HepG2 (cell line): ENCODE data around the gene CDC34. TPM values are rescaled to one million over a fixed set of nuclear protein-coding genes. Genes with fewer than 3 reads are reported as not detected.

Experiments used
- CREM ChIP-seq, 2 experiments: sonication (generic) in 1 of 2; formaldehyde crosslinking in 1 of 2; IDR thresholded peaks; 2 replicates each; pipeline versions ENCODE4 v1.4.0 to v1.6.1; 2016 to 2020; ENCODE audit warnings: antibody characterized with exemption in 1 of 2, mild to moderate bottlenecking in 1 of 2, missing genetic modification reagents in 1 of 2
- FOXA3 ChIP-seq: IDR thresholded peaks from 2 replicates; pipeline ENCODE4 v1.6.1; 2016; ENCODE audit warnings: missing genetic modification reagents, missing compliant biosample characterization
- GATAD2A ChIP-seq: IDR thresholded peaks from 2 replicates; pipeline ENCODE4 v1.6.1; 2016
- HINFP ChIP-seq: sonication (generic); formaldehyde crosslinking; IDR thresholded peaks from 2 replicates; pipeline ENCODE4 v1.4.0; 2020; ENCODE audit warnings: low read depth, mild to moderate bottlenecking, missing genetic modification reagents
- IKZF4 ChIP-seq: sonication (generic); formaldehyde crosslinking; IDR thresholded peaks from 2 replicates; pipeline ENCODE4 v1.5.1; 2020; ENCODE audit warnings: borderline replicate concordance, mild to moderate bottlenecking, low read depth, missing genetic modification reagents; ENCODE audit errors: not compliant biosample characterization
- KDM3A ChIP-seq: IDR thresholded peaks from 2 replicates; pipeline ENCODE4 v1.6.1; 2018; ENCODE audit warnings: low read depth, missing compliant biosample characterization
- MYC ChIP-seq: sonication (generic); formaldehyde crosslinking; IDR thresholded peaks from 2 replicates; pipeline ENCODE4 v1.9.0; 2021; ENCODE audit warnings: missing genetic modification reagents, borderline replicate concordance
- NR2F2 ChIP-seq: IDR thresholded peaks from 2 replicates; pipeline ENCODE4 v1.6.1; 2012; ENCODE audit warnings: low read depth, inconsistent platforms, borderline replicate concordance
- SAP130 ChIP-seq: IDR thresholded peaks from 2 replicates; pipeline ENCODE4 v1.6.1; 2016; ENCODE audit warnings: low read depth
- TAF15 ChIP-seq: fragments of 200-400 bp; formaldehyde crosslinking; IDR thresholded peaks from one replicate; pipeline ENCODE4 v1.6.1; 2018; ENCODE audit warnings: mild to moderate bottlenecking, low read depth, low read length; ENCODE audit not compliant: poor library complexity, severe bottlenecking
- TCF7L2 ChIP-seq: IDR thresholded peaks from 2 replicates; pipeline ENCODE4 v1.6.1; 2011; ENCODE audit warnings: mild to moderate bottlenecking, low read depth, low read length, moderate library complexity
- ZBTB26 ChIP-seq: IDR thresholded peaks from 2 replicates; pipeline ENCODE4 v1.6.1; 2016; ENCODE audit warnings: missing compliant biosample characterization, missing genetic modification reagents, borderline replicate concordance
- ZFP82 ChIP-seq: sonication (generic); formaldehyde crosslinking; IDR thresholded peaks from 2 replicates; pipeline ENCODE4 v1.5.1; 2020; ENCODE audit warnings: mild to moderate bottlenecking, missing genetic modification reagents, borderline replicate concordance
- ZNF180 ChIP-seq: sonication (generic); formaldehyde crosslinking; IDR thresholded peaks from 2 replicates; pipeline ENCODE4 v1.4.0; 2020; ENCODE audit warnings: low read depth, missing genetic modification reagents, borderline replicate concordance
- ZNF253 ChIP-seq: sonication (generic); formaldehyde crosslinking; IDR thresholded peaks from 2 replicates; pipeline ENCODE4 v1.8.0; 2022; ENCODE audit warnings: mild to moderate bottlenecking, missing genetic modification reagents, borderline replicate concordance
- ZNF333 ChIP-seq: sonication (generic); formaldehyde crosslinking; IDR thresholded peaks from 2 replicates; pipeline ENCODE4 v1.4.0; 2020; ENCODE audit warnings: mild to moderate bottlenecking, missing genetic modification reagents, borderline replicate concordance
- ZNF460 ChIP-seq: sonication (generic); formaldehyde crosslinking; IDR thresholded peaks from 2 replicates; pipeline ENCODE4 v1.5.1; 2020; ENCODE audit warnings: missing genetic modification reagents, mild to moderate bottlenecking, borderline replicate concordance
- ZNF709 ChIP-seq: sonication (generic); formaldehyde crosslinking; IDR thresholded peaks from 2 replicates; pipeline ENCODE4 v1.5.0; 2020; ENCODE audit warnings: mild to moderate bottlenecking, missing genetic modification reagents
- polyA plus RNA-seq, 8 experiments: library from polyadenylated mRNA; depleted of rRNA in 3 of 8; stranded (reverse) in 7 of 8; unstranded in 1 of 8; fragments of >200 nt; fragmentation: Illumina TruSeq in 4 of 8; extraction: Trizol in 4 of 8; gene quantifications; 2 replicates each; pipeline versions ENCODE4 v1.2.1 to v1.2.3, GENCODE V29; 2011 to 2016; ENCODE audit warnings: low read depth in 4 of 8, missing spikeins in 1 of 8, mixed read lengths in 1 of 8; ENCODE audit not compliant: insufficient read depth in 1 of 8
- total RNA-seq, 5 experiments: library from RNA; depleted of rRNA; stranded (reverse); fragments of >200 nt; fragmentation: Illumina TruSeq; extraction: Trizol; gene quantifications; 2 replicates each; pipeline ENCODE4 v1.2.3, GENCODE V29; 2016; ENCODE audit warnings: low read depth in 1 of 5
- TF ChIP-seq, protein P1 (sequence below): IDR thresholded peaks from 2 replicates; pipeline ENCODE4 v1.6.1; 2016; ENCODE audit warnings: mild to moderate bottlenecking, missing biosample characterization, missing genetic modification reagents
- TF ChIP-seq, protein P2 (sequence below): sonication (generic); formaldehyde crosslinking; IDR thresholded peaks from 2 replicates; pipeline ENCODE4 v1.4.0; 2020; ENCODE audit warnings: missing genetic modification reagents

CDC34 gene
- total and polyA plus RNA-seq, 2 of the 13 experiments (the other 11 are each of a cell fraction or from before 2014, with no cell fraction given), result 138 to 150 TPM

- TF ChIP-seq HINFP (CRISPR knock-in tag) (no peak), ZNF333 (CRISPR knock-in tag) (no peak), ZNF460 (peak; percentile 100), NR2F2 (no peak), TCF7L2 (no peak), ZNF180 (CRISPR knock-in tag) (no peak), KDM3A (CRISPR knock-in tag) (0 out of 2 replicates have a peak, but pooled peaks have one; percentile 53), ZFP82 (no peak), FOXA3 (CRISPR knock-in tag) (0 out of 2 replicates have a peak, but pooled peaks have one; percentile 13), TAF15 (no peak), ZNF709 (CRISPR knock-in tag) (no peak), IKZF4 (no peak), ZBTB26 (CRISPR knock-in tag) (no peak), CREM (IDR thresholded peaks at IDR 0.05) (no peak), CREM (CRISPR knock-in tag; IDR thresholded peaks at IDR 0.05) (no peak), ZNF253 (CRISPR knock-in tag) (no peak), MYC (no peak), SAP130 (CRISPR knock-in tag) (peak; percentile 44), GATAD2A (CRISPR knock-in tag) (0 out of 2 replicates have a peak, but pooled peaks have one; percentile 15)
- TF ChIP-seq, protein P1, sequence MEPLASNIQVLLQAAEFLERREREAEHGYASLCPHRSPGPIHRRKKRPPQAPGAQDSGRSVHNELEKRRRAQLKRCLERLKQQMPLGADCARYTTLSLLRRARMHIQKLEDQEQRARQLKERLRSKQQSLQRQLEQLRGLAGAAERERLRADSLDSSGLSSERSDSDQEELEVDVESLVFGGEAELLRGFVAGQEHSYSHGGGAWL, result 0 out of 2 replicates have a peak, but pooled peaks have one; percentile 38
- TF ChIP-seq, protein P2, sequence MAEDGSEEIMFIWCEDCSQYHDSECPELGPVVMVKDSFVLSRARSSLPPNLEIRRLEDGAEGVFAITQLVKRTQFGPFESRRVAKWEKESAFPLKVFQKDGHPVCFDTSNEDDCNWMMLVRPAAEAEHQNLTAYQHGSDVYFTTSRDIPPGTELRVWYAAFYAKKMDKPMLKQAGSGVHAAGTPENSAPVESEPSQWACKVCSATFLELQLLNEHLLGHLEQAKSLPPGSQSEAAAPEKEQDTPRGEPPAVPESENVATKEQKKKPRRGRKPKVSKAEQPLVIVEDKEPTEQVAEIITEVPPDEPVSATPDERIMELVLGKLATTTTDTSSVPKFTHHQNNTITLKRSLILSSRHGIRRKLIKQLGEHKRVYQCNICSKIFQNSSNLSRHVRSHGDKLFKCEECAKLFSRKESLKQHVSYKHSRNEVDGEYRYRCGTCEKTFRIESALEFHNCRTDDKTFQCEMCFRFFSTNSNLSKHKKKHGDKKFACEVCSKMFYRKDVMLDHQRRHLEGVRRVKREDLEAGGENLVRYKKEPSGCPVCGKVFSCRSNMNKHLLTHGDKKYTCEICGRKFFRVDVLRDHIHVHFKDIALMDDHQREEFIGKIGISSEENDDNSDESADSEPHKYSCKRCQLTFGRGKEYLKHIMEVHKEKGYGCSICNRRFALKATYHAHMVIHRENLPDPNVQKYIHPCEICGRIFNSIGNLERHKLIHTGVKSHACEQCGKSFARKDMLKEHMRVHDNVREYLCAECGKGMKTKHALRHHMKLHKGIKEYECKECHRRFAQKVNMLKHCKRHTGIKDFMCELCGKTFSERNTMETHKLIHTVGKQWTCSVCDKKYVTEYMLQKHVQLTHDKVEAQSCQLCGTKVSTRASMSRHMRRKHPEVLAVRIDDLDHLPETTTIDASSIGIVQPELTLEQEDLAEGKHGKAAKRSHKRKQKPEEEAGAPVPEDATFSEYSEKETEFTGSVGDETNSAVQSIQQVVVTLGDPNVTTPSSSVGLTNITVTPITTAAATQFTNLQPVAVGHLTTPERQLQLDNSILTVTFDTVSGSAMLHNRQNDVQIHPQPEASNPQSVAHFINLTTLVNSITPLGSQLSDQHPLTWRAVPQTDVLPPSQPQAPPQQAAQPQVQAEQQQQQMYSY (CRISPR knock-in tag), result peak; percentile 92
Observed at GRCh38 chr19:495402-496111, 36.0 kb upstream of the CDC34 start (continued).
